Skin epidermis (tissue), 12 donors: ENCODE results near the gene PRL.

Experiments
- H3K27ac ChIP-seq, 21 experiments: fragments of 200-600 bp; sonication (generic) in 11 of 21; one replicate each; pipeline ENCODE4 v1.5.0; 2020; ENCODE audit warnings: mild to moderate bottlenecking in 3 of 21, inconsistent platforms in 2 of 21, moderate library complexity in 2 of 21
- H3K4me3 ChIP-seq, 7 experiments: fragments of 200-600 bp; sonication (generic) in 2 of 7; one replicate each; pipeline ENCODE4 v1.5.0; 2020; ENCODE audit warnings: inconsistent platforms in 2 of 7, mild to moderate bottlenecking in 2 of 7, moderate library complexity in 1 of 7

PRL gene

DNA sequence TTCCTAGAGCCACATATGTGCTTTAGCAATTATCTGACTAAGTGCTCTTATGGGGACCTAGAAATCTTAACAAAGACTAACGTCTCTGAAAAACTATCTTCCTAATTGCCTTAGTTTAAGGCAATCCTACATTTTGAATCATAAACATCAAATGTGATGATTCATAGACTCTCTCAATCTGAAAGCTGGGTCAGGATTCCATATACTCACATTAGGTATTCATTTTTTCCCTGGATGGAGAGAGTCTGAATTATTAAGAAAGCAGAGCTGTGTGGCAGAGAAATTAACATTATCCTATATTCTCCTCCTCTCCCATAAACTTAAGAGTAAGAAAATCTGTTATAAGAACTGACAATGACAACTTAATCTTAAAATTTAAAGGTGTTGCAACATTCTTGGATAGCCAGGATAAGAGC lies 1.6 kb upstream of the PRL start:
- Histone ChIP-seq H3K27ac (no peak overlapping the region), H3K4me3 (no peak overlapping the region)

DNA sequence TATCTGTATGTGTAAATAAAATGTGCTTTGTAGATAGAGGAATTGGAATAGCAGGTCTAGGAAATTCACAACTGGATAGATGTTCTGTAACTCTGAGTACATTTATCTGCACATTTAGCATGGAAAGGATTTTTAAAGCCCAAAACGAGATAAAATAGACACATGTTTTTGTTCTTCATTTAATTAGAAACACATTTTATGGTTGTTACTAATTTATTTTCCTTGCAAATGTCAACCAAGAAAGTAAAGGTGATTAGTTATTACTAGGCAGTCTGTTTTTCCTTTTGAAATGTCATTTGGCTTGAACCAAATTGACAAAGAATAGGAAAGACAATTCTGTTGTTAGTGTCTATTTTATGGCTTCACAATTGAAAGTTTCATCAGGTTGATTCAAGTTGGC lies 769 bp downstream of the PRL start:
- H3K4me3 ChIP-seq, result no peak overlapping the region
- H3K27ac ChIP-seq, result no peak overlapping the region

DNA sequence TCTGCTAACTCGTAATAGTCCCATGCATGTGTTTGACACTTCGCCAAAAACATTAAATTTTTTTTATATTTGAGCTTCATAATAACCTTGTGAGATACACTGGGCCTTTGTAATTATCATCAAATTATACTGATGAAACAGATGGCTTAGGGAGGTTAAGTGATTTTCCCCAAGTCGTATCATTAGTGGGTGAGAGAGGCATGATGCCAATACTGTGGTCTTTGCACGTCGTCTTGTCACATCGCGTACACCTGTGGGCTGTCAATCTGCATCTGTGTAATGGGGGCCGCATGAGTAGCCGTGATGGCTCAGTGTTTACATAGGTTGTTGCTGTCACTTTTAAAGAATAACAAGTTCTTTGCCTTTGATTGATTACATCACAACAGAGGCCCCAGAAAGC lies 1.7 kb downstream of the PRL start:
- no peak overlapping the region for H3K27ac ChIP-seq
- H3K4me3 ChIP-seq, result no peak overlapping the region

DNA sequence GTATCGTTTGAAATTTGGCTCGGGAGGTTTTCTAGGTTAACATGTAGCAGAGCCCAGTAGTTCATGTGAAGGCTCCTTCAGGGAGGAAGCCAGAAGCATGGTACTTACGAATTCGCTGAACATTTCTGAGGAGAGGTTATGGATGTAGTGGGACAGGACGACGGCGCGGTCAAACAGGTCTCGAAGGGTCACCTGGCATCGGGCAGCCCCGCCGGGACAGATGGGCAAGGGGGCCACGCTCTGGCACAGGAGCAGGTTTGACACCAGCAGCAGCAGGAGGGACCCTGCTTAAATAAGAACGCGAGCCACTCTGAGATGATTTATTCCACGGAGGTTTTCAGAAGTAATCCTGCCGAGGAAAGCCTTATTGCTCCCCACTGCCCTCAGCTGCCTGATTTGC lies 2.5 kb downstream of the PRL start:
- Histone ChIP-seq H3K4me3 (no peak overlapping the region), H3K27ac (no peak overlapping the region)

DNA sequence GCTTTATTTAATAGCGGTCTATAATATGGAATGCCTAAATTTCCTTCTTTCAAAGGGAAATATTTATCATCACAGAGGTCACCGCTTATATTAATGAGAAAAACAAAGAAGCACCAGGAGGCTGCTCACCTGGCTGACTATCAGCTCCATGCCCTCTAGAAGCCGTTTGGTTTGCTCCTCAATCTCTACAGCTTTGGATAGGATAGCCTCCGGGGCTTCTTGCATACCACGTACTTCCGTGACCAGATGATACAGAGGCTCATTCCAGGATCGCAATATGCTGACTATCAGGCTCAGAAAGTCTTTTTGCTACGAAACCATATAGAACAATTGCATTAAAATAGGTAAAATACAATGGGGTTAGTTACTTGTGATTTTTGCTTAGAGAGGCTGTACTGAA lies 6.8 kb downstream of the PRL start:
- Histone ChIP-seq H3K27ac (no peak overlapping the region), H3K4me3 (no peak overlapping the region)

DNA sequence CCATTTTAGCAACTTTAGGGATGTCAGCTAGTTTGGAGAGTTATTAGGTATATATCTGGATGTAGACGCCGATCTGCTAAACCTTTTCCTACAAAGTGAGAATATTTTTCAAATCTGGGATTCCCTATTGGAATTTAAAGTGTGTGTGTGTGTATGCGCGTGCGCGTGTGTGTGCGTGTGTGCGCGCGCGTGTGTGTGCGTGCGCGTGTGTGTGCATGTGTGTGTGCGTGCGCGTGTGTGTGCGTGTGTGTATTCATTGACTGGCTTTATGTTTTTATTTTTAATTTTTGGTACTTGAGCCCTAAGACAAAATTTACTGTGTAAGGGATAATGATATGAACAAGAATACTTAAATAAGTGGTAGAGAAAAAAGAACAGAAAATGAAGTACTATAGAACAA lies 8.1 kb downstream of the PRL start:
- H3K4me3 ChIP-seq, result no peak overlapping the region
- H3K27ac ChIP-seq, result no peak overlapping the region

DNA sequence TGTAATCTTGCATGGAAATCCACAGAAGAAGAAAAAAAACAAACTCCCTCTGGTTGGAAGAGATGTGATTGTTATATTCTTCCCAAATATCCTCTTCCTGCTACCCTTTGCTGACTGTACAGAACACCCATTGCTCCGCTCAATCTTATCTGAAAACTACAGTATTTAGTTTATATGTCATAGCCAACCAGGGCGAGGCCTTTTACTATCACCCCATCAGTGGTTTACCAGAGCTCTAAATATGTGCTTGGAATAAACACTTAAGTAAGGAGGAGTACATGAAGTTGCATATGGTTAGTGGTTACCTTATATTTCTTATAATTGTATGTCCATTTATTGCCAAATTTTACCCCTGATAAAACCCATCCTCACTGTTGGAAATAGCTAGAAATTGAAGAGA lies 12.2 kb downstream of the PRL start:
- no peak overlapping the region for H3K27ac ChIP-seq
- H3K4me3 ChIP-seq, result no peak overlapping the region

DNA sequence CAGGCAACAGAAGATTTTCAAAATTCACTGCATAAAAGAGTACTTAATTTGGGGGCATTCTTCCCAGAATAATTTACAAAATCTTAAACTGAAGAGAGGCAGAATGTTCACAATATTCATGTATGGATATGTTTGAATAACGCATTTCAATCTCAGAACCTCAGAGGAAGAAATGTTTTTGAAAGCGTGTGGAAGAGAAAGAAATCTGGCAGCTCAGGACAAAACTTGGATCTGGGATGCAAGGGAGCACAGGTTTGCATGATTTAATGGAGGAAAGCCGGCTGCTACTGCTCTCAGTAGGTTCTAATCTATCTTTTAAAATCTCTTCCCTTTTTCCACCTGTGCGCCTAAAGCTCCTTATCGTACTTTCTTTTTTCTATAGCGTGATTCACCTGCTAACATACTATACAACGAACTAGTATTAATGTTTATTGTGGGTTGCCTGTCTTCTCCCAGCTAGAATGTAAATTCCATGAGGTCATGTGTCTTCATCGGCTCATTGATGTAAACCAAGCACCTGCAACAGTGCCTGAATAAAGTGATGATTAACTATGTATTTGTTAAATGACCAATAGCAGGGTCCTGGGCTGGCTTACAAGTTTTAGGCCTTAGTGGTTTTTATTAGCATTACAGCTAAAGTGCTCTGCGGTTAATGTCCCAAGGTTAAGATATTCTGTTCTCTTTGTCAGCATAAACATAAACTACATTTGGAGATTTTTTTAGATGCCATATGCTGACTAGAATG lies 15.3 kb downstream of the PRL start:
- Histone ChIP-seq H3K27ac (no peak overlapping the region), H3K4me3 (no peak overlapping the region)

DNA sequence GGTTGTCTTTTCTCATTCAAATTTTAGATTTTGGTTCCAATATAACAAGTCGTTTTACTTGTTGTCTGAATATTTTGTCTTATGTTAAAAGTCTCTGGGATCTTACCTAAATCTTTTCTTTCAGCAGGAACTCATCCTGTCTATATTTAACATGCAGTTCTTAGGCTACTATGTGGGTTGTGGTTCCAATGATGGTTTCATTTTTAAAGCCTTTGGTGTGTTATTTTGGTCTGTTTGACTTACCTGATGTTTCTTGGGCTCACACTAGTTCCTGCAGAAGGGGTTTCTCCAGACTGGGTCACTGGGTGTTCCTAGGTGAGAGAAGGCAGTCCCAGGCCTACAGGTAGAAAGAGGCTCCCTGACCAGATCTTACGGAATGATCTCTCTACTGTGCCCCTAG lies 17.4 kb downstream of the PRL start:
- no peak overlapping the region for H3K27ac ChIP-seq
- no peak overlapping the region for H3K4me3 ChIP-seq

DNA sequence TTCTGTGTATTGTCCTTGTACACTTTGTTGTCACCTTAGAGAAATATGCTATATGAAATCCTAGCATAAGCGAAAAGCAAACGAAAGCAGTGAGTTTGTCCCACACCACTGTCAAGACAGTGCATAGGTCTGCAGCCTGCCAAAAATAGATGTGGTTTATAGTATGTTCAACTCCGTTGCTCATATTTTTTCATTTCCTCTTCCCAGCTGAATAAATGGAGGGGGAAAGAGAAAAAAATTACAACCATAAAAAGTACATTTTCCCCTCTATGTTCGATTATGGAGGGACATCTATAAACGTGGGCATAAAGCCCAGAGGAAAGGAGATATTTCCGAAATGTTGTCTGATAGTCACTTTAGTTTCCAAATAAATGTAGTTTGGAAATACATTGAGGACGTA lies 25.8 kb downstream of the PRL start:
- H3K4me3 ChIP-seq, result no peak overlapping the region
- no peak overlapping the region for H3K27ac ChIP-seq

DNA sequence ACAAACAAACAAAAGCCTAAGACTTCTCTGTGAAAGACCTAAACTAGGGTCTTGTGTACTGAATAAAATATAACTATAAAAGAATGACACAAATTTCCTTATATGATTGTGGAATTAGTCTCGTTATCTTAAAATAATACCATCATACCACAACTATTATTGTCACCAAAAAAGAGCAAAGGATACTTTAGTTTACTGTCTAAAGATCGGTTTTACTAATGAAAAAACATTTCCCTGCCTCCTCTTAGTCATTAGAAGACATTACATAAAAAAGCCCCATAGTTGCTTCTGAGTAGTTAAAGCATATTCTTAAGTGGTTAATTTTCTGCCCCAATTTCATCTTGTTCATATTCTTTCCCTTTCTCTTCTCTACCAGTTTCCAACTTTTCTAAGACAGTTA lies 33.1 kb downstream of the PRL start:
- Histone ChIP-seq H3K4me3 (no peak overlapping the region), H3K27ac (no peak overlapping the region)

DNA sequence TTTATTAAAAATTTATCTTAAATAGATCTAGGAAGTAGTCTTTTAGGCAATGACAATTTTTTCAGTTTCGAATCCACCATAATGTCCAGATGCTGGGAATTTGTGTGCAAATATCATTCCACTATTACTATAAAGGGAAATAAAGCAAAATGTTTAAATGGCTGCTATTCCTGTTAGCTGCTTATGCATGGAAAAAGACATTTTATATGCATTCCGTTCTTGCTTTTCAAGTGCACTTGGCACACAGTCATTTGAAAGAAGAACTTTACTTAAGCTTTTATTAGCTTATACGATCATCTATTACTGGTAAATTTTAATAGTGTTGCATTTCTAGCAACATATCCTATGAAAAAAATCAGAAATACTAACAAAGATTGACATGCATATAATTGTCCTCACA lies 42.0 kb downstream of the PRL start:
- H3K27ac ChIP-seq, result no peak overlapping the region

DNA sequence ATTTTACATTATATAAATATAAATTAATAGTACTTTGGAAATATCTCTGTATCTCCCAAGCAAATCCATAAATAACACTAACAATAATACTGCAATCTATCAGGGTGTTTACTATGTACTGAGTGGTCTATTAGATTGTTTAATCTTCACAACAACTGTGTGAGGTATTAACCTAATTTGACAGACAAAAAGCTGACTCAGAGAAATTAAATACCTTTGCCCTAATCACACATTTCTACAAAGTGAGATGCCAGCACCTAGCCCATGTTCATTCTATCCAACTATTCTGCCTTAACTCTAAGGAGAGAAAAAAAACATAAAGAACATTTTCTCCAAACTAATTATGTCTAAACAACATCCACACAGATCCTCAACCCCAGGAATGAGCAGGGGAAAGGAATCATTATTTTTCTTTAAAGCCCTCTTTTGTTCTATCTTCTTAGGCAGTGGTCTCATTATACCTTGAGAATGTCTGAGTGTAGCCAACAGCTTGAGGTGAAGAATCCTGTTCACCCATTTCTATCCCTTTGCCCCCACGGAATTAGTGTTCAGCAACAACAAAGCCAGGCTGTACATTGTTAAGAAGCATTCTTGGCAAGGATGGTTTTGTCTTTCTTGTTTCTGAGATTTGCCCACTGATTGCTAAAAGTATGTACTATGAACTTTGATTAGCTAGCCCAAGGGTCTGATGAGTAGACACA lies 42.7 kb downstream of the PRL start:
- Histone ChIP-seq H3K4me3 (no peak overlapping the region), H3K27ac (no peak overlapping the region)

More for the DNA sequence above, 42.0 kb downstream of the PRL start:
- no peak overlapping the region for H3K4me3 ChIP-seq

DNA sequence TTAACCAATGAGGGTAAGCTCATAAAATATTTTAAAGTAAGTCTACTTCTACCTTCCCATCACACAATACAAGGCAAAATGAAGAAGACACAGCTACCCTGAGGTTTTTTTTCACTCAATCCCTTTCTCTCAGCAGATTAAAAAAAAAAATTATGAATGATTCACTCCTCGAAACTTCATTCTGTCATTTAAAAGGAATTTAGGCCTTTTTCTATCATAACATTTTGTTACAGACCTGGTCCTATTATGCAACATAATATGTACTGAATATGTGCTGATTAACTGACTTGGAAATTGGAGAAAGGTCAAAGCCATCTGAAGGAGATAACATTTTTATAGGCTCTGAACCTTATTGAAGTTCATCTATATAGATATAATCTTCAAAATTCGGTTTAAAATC lies 45.5 kb downstream of the PRL start:
- H3K27ac ChIP-seq, result peak overlapping the region in 2 of 21 experiments; percentile 13 to 47
- H3K4me3 ChIP-seq, result no peak overlapping the region

DNA sequence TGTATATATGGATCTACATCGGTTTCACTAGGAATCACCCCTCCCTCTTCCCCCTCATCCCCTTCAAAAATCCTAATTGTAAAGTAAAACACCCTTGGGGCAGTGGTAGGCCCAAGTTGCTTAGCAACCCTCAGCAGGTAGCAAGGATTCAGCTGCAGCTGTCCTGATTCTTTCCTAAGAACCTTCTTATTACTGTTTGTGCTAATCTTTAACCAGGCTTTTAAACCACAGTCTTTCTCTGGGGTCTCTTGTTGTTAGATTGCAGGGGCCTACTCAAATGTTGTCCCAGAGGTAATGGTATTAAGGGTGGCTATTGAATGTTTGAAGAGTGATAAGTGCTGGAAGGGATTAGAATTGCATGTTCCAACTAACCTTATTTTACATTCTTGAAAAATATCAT lies 46.4 kb downstream of the PRL start:
- Histone ChIP-seq H3K4me3 (no peak overlapping the region), H3K27ac (peak overlapping the region in 2 of 21 experiments; percentile 13 to 47)

DNA sequence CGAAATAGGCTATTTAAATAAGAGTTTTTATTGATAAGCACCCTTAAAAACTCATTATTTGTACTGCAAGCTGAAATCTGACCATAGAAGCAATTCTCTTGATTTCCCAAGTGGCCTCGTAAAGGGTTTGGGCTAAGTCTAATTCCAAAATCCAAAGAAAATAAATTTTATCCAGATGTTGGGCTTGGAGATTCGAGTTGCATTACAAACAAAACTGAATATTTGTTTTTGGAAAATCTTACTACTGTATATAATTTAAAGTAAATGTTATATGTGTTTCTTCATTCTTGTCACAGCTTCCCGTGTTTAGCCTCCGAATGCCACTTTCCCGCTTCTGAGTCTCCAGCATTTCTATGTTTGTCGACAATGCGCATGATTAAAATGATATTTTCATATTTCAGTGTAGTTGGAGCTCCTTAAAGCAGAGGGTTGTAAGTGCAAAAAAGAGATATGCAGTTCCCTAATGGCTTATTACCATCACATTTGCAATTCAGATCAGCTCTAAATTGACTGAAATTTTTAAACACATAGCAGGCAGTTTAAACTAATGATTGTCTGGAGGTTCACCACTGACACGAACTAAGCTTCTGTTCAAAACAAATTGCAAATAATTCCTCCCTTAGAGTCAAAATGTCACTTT lies 47.0 kb downstream of the PRL start:
- no peak overlapping the region for H3K4me3 ChIP-seq
- H3K27ac ChIP-seq, result peak overlapping the region in 1 of 21 experiments; percentile 47

DNA sequence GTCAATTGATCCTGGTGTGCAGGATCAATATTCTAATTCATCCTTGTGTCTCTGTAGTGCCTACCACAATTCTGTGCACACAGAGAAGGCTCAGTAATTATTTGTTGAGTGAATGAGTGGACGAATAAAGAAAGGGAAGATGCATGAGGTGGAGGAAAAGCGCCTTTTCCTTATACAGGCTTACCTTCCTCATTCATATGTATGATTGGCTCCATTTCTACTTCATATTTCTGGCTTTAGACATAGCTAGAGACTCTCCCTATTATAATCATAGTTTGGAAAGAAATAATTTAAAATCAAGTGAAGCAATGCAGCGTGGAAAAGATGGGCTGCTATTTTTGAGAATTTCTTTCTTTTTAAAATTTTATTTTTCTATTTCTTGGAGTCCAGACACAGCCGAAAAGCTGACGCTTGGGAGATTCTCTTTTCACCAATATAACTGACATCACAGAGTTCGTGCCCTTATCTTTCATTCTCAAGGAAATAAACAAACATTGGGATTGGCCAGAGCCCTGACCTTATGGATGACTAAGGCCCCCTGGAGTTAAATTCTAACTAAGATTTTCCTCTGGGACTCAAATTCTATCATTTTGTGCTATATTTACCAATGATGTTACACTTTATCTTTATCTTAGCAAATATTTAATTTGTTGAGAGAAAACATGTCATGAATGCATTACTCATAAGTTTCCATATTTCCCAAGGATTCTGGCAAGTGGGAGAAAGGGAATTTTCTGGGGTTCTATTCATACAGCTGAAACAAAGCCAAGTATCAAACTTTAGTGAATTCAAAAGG lies 48.1 kb downstream of the PRL start:
- H3K4me3 ChIP-seq, result no peak overlapping the region
- peak overlapping the region in 1 of 21 experiments; percentile 47 for H3K27ac ChIP-seq

DNA sequence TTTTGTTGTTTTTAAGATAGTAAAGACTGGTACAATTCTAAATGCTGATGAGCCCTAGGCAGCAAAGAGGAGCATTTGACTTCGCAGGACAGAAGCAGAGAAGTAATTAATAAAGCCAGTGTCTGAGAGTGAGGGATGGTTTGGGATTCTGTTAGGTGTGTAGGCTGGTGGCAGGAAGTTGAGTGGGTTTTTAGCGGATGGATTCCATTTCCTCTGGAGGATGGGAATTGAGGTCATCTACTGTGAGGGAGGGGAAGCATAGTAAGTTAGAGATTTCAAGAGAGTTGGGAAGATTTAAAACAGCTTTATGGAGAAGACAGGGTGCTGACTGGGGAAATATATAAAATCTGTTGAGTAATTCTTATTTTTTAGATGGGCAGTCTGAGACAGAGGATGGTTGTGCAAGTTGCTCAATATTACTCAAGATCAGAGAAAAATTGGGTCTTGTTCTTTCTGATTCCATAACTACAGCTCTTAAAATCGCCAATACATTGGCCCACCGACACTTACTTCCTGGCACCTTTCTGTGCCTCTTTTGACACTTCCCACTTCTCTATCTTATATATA lies 48.8 kb downstream of the PRL start:
- Histone ChIP-seq H3K27ac (no peak overlapping the region), H3K4me3 (no peak overlapping the region)

DNA sequence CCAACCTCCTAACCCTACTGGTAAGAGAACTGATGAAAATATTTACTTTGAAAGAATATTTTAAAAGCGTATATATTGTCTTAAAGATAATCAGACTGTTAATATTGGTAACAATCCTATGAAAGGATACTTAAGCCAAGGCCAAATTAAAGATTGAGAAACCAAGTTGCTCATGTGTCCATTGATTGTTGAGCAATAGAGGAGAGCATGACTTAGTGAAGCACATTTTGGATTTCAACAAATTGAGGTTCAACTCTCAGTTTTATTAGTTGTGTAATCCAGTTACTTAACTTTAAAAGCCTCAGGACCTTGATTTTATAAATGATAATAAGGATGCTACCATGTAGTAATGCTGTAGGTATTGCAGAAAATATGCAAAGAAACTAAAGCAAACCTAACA lies 56.8 kb downstream of the PRL start:
- H3K27ac ChIP-seq, result no peak overlapping the region
- H3K4me3 ChIP-seq, result no peak overlapping the region
